ENCODE data around the gene CDK4. TPM values are rescaled to one million over a fixed set of nuclear protein-coding genes. Genes with fewer than 3 reads are reported as not detected.

The CDK4 gene
- total and polyA plus RNA-seq, 2 of the 13 experiments (the other 11 are each of a cell fraction or from before 2014, with no cell fraction given): 191 to 209 TPM

- no peak for TF ChIP-seq ZNF576 (CRISPR knock-in tag; IDR thresholded peaks at IDR 0.05)
- 0 out of 2 replicates have a peak, but pooled peaks have one; percentile 84 for TF ChIP-seq ZFP37 (CRISPR knock-in tag; IDR thresholded peaks at IDR 0.05; ENCODE audit: borderline replicate concordance)
- no peak for TF ChIP-seq TERF1 (CRISPR knock-in tag; IDR thresholded peaks at IDR 0.05)
- 0 out of 2 replicates have a peak, but pooled peaks have one; percentile 62 for TF ChIP-seq PRDM10 (CRISPR knock-in tag; IDR thresholded peaks at IDR 0.05; ENCODE audit: low read depth)
- 0 out of 2 replicates have a peak, but pooled peaks have one; percentile 77 for TF ChIP-seq HNRNPL (IDR thresholded peaks at IDR 0.05; ENCODE audit: low read depth, low read length)
- TF ChIP-seq ZNF713 (CRISPR knock-in tag; IDR thresholded peaks at IDR 0.05): no peak
- TF ChIP-seq ZNF607 (CRISPR knock-in tag; IDR thresholded peaks at IDR 0.05; ENCODE audit: borderline replicate concordance): 0 out of 2 replicates have a peak, but pooled peaks have one; percentile 1
- TF ChIP-seq PBX3 (CRISPR knock-in tag; IDR thresholded peaks at IDR 0.05; ENCODE audit: borderline replicate concordance): no peak
- peak; percentile 82 for TF ChIP-seq ZNF263 (CRISPR knock-in tag; IDR thresholded peaks at IDR 0.05)
- no peak; the same call in 1 of the 2 replicates for TF ChIP-seq ZNF143 (CRISPR knock-in tag; IDR thresholded peaks at IDR 0.05)
- TF ChIP-seq SIN3B (IDR thresholded peaks at IDR 0.05; ENCODE audit: low read length): peak; percentile 84
- 0 out of 2 replicates have a peak, but pooled peaks have one; percentile 29 for TF ChIP-seq ZNF83 (CRISPR knock-in tag; IDR thresholded peaks at IDR 0.05; ENCODE audit: borderline replicate concordance)
- peak; percentile 75 for TF ChIP-seq CCDC6 (CRISPR knock-in tag; IDR thresholded peaks at IDR 0.05)
- TF ChIP-seq ZGPAT (CRISPR knock-in tag; IDR thresholded peaks at IDR 0.05): peak; percentile 59; the same call in 1 of the 2 replicates
- peak; percentile 64; the same call in 1 of the 2 replicates for TF ChIP-seq MYPOP (CRISPR knock-in tag; IDR thresholded peaks at IDR 0.05)
- TF ChIP-seq ZNF891 (CRISPR knock-in tag; IDR thresholded peaks at IDR 0.05): peak; percentile 78
- TF ChIP-seq NCOA2 (CRISPR knock-in tag; IDR thresholded peaks at IDR 0.05): peak; percentile 26; the same call in 1 of the 2 replicates
- no peak for TF ChIP-seq STAG1 (CRISPR knock-in tag; IDR thresholded peaks at IDR 0.05)
- peak; percentile 23; the same call in 1 of the 2 replicates for TF ChIP-seq ZC3H4 (CRISPR knock-in tag; IDR thresholded peaks at IDR 0.05; ENCODE audit: borderline replicate concordance)
- TF ChIP-seq FOXC1 (CRISPR knock-in tag; IDR thresholded peaks at IDR 0.05; ENCODE audit: borderline replicate concordance): peak; percentile 83
- no peak for TF ChIP-seq MAFG (CRISPR knock-in tag; IDR thresholded peaks at IDR 0.05)
Measured at GRCh38 chr12:57771873-57772428, 19.8 kb upstream of the CDK4 start, which contains the start of gene METTL1 (continued).
